Measurements from ENCODE around the gene DCP1A. TPM values are rescaled to one million over a fixed set of nuclear protein-coding genes. Genes with fewer than 3 reads are reported as not detected.

The DCP1A gene
- total and polyA plus RNA-seq, 9 donors, result 11.5 to 34.1 (median 25.1) TPM

GRCh38 chr3:53311882-53312281, 35.5 kb downstream of the DCP1A start:
- intact Hi-C loops (cut with DNase I), result no loop called here
- Histone ChIP-seq H3K9me3 (no peaks in the 10 kb centered on the region), H3K27ac (no peak overlapping the region), H3K27me3 (no peaks in the 10 kb centered on the region), H3K4me3 (no peak overlapping the region), H3K36me3 (no peaks in the 10 kb centered on the region), H3K4me1 (ENCODE audit: insufficient read depth) (no peaks in the 10 kb centered on the region)
- TF ChIP-seq EP300 (IDR thresholded peaks at IDR 0.05), result no peak
- TF ChIP-seq POLR2A (IDR thresholded peaks at IDR 0.05), result no peak
- TF ChIP-seq CTCF (IDR thresholded peaks at IDR 0.05), result no peak
- DNase-seq, result no peak
- 71 to 79% (median 76%) methylated on average over 3 of the region's 3 CpGs for WGBS, 3 donors

GRCh38 chr3:53303957-53304356, 43.4 kb downstream of the DCP1A start:
- no peak for TF ChIP-seq POLR2A (IDR thresholded peaks at IDR 0.05)
- TF ChIP-seq CTCF (IDR thresholded peaks at IDR 0.05), result no peak
- TF ChIP-seq EP300 (IDR thresholded peaks at IDR 0.05), result no peak
- no peaks in the 10 kb centered on the region for H3K27me3 ChIP-seq
- no peak overlapping the region for H3K27ac ChIP-seq
- peak in 1 of 5 donors; percentile 17 for DNase-seq
- no peaks in the 10 kb centered on the region for H3K4me1 ChIP-seq (ENCODE audit: insufficient read depth)
- H3K4me3 ChIP-seq, result no peak overlapping the region
- WGBS, 3 donors, result 44 to 56% (median 53%) methylated on average over 3 of the region's 3 CpGs
- H3K36me3 ChIP-seq, result no peaks in the 10 kb centered on the region
- intact Hi-C loops (cut with DNase I), result loop anchor here in 1 of 4 donors (5.0 kb wide), 1 partner anchor 403 kb away; no protein-coding TSS in a partner anchor
- no peaks in the 10 kb centered on the region for H3K9me3 ChIP-seq

GRCh38 chr3:53303549-53303948, 43.8 kb downstream of the DCP1A start:
- Histone ChIP-seq H3K4me3 (no peak overlapping the region), H3K36me3 (no peaks in the 10 kb centered on the region), H3K27me3 (no peaks in the 10 kb centered on the region), H3K4me1 (ENCODE audit: insufficient read depth) (no peaks in the 10 kb centered on the region), H3K27ac (no peak overlapping the region), H3K9me3 (no peaks in the 10 kb centered on the region)
- DNase-seq, result no peak
- WGBS, 3 donors, result 63 to 64% (median 64%) methylated on average over 3 of the region's 3 CpGs
- TF ChIP-seq CTCF (IDR thresholded peaks at IDR 0.05) (no peak), POLR2A (IDR thresholded peaks at IDR 0.05) (no peak), EP300 (IDR thresholded peaks at IDR 0.05) (no peak)
- intact Hi-C loops (cut with DNase I), result loop anchor here in 1 of 4 donors (5.0 kb wide), 1 partner anchor 404 kb away; no protein-coding TSS in a partner anchor

- no peak for TF ChIP-seq CTCF (IDR thresholded peaks at IDR 0.05)
- TF ChIP-seq EP300 (IDR thresholded peaks at IDR 0.05), result no peak
- TF ChIP-seq POLR2A (IDR thresholded peaks at IDR 0.05), result no peak
- no peak overlapping the region for H3K4me3 ChIP-seq
- WGBS, 3 donors, result 90 to 91% (median 90%) methylated on average over 3 of the region's 3 CpGs
- no peaks in the 10 kb centered on the region for H3K36me3 ChIP-seq
- H3K9me3 ChIP-seq, result no peaks in the 10 kb centered on the region
- intact Hi-C loops (cut with DNase I), result loop anchor here in 2 of 4 donors (2.0 to 5.0 kb wide), 2 partner anchors 406 to 410 kb away; no protein-coding TSS in a partner anchor
- no peak overlapping the region for H3K27ac ChIP-seq
- no peaks in the 10 kb centered on the region for H3K27me3 ChIP-seq
- no peak for DNase-seq
- no peaks in the 10 kb centered on the region for H3K4me1 ChIP-seq (ENCODE audit: insufficient read depth)
These were observed 46.5 kb downstream of the DCP1A start for GRCh38 chr3:53300826-53301225.

Data from ovary (tissue), 9 donors.